HepG2 (cell line): Measurements from ENCODE around the gene OR2K2. TPM values are rescaled to one million over a fixed set of nuclear protein-coding genes. Genes with fewer than 3 reads are reported as not detected.

Experiments
- ATAC-seq: fragments of 200-7000 bp; cut with Tn5 transposase; 3 replicates; pipeline ENCODE4 v1.9.1; 2020; ENCODE audit warnings: mild to moderate bottlenecking, moderate library complexity
- BruUV-seq: library from RNA; stranded (reverse); fragments of 400-500 nt; replicated peaks from 2 replicates; lab custom pipeline; 2021; lab: Mats Ljungman, UMichigan
- CTCF ChIA-PET: fragments of 300-600 bp; formaldehyde crosslinking; extraction: SDS; loops from one replicate; lab custom pipeline; 2021; ENCODE audit warnings: low total read pairs, inconsistent platforms, low intra/inter-chr PET ratio; lab: Yijun Ruan, JAX
- POLR2A ChIA-PET: fragments of 350-600 bp; sonication (Branson Sonifier 250); formaldehyde crosslinking; loops from one replicate; lab custom pipeline; 2020; ENCODE audit warnings: antibody characterized with exemption, inconsistent platforms; lab: Yijun Ruan, JAX
- DNase-seq: peaks from one replicate; pipeline ENCODE4 v3.0.0-alpha.2; 2015; ENCODE audit warnings: low spot score
- FAIRE-seq: peaks from 3 replicates; lab custom pipeline; 2011; peaks lifted over from hg19 to GRCh38; lab: Jason Lieb, UNC
- H2AFZ ChIP-seq: one replicate; pipeline ENCODE4 v1.6.1; 2011; ENCODE audit warnings: low read length, inconsistent platforms
- H3K27ac ChIP-seq: fragments of 300-600 bp; 3 replicates; pipeline ENCODE4 v1.8.0; 2011; ENCODE audit warnings: mixed run types, mild to moderate bottlenecking, mixed read lengths, low read length, inconsistent platforms; ENCODE audit not compliant: insufficient read depth; ENCODE audit errors: extremely low read length
- H3K27me3 ChIP-seq, 2 experiments: fragments of 200-600 bp in 1 of 2; 2 replicates in 1 of 2; 3 replicates in 1 of 2; pipeline versions ENCODE4 v1.6.0 to v1.8.0; 2011; ENCODE audit warnings: low read length in 2 of 2, mild to moderate bottlenecking in 2 of 2, moderate library complexity in 2 of 2, inconsistent platforms in 1 of 2; ENCODE audit not compliant: insufficient read depth in 2 of 2, control insufficient read depth in 1 of 2
- H3K36me3 ChIP-seq, 2 experiments: fragments of 200-600 bp in 1 of 2; replicated peaks in 1 of 2; 2 replicates in 1 of 2; 3 replicates in 1 of 2; pipeline versions ENCODE4 v1.5.1 to v1.8.0; 2011; ENCODE audit warnings: low read length in 2 of 2, inconsistent platforms in 1 of 2; ENCODE audit not compliant: insufficient read depth in 2 of 2, control insufficient read depth in 1 of 2
- H3K4me1 ChIP-seq: 2 replicates; pipeline ENCODE4 v1.5.1; 2012; ENCODE audit warnings: low read length, inconsistent platforms; ENCODE audit not compliant: insufficient read depth
- H3K4me2 ChIP-seq: 2 replicates; pipeline ENCODE4 v1.6.0; 2011; ENCODE audit warnings: low read depth, low read length, inconsistent platforms
- H3K4me3 ChIP-seq, 3 experiments: fragments of 200-600 bp in 1 of 3; sonication (generic), shearing (Covaris generic) in 1 of 3; replicated peaks in 1 of 3; 2 replicates each; pipeline ENCODE4 v1.5.1; 2011 to 2016; ENCODE audit warnings: low read length in 3 of 3, inconsistent platforms in 2 of 3, low read depth in 2 of 3, mild to moderate bottlenecking in 2 of 3, control low read depth in 1 of 3, mixed read lengths in 1 of 3; ENCODE audit not compliant: insufficient read depth in 1 of 3
- H3K79me2 ChIP-seq: one replicate; pipeline ENCODE4 v1.6.1; 2011; ENCODE audit warnings: low read length, inconsistent platforms; ENCODE audit not compliant: insufficient read depth
- H3K9ac ChIP-seq: 2 replicates; pipeline ENCODE4 v1.6.0; 2011; ENCODE audit warnings: mild to moderate bottlenecking, low read depth, low read length, inconsistent platforms; ENCODE audit not compliant: insufficient read depth
- H3K9me3 ChIP-seq: 2 replicates; pipeline ENCODE4 v1.5.1; 2012; ENCODE audit warnings: mild to moderate bottlenecking, low read length
- H4K20me1 ChIP-seq: 2 replicates; pipeline ENCODE4 v1.6.0; 2011; ENCODE audit warnings: inconsistent platforms, mild to moderate bottlenecking, low read length, moderate library complexity; ENCODE audit not compliant: insufficient read depth
- CENPT ChIP-seq: sonication (generic); formaldehyde crosslinking; IDR thresholded peaks from 2 replicates; pipeline ENCODE4 v1.8.0; 2022; ENCODE audit warnings: low read depth, mild to moderate bottlenecking, moderate library complexity, missing genetic modification reagents
- DNMT1 ChIP-seq: sonication (generic); formaldehyde crosslinking; IDR thresholded peaks from 2 replicates; pipeline ENCODE4 v1.5.1; 2020; ENCODE audit warnings: mild to moderate bottlenecking, missing genetic modification reagents
- PHB2 ChIP-seq: fragments of 450-650 bp; IDR thresholded peaks from 2 replicates; pipeline ENCODE4 v1.6.1; 2018; ENCODE audit not compliant: partially characterized antibody
- PLSCR1 ChIP-seq: sonication (generic); formaldehyde crosslinking; IDR thresholded peaks from 2 replicates; pipeline ENCODE4 v1.5.0; 2020; ENCODE audit warnings: missing genetic modification reagents, mild to moderate bottlenecking, borderline replicate concordance
- RFX5 ChIP-seq: IDR thresholded peaks from 2 replicates; pipeline ENCODE4 v1.6.1; 2011; ENCODE audit warnings: low read depth, low read length, improper control_type of control experiment
- SNAI1 ChIP-seq: sonication (generic); formaldehyde crosslinking; IDR thresholded peaks from 2 replicates; pipeline ENCODE4 v1.5.0; 2020; ENCODE audit warnings: mild to moderate bottlenecking, missing genetic modification reagents, borderline replicate concordance
- ZNF230 ChIP-seq: sonication (generic); formaldehyde crosslinking; IDR thresholded peaks from 2 replicates; pipeline ENCODE4 v1.4.0; 2020; ENCODE audit warnings: mild to moderate bottlenecking, missing genetic modification reagents
- ZNF446 ChIP-seq: sonication (generic); formaldehyde crosslinking; IDR thresholded peaks from 2 replicates; pipeline ENCODE4 v1.5.0; 2020; ENCODE audit warnings: mild to moderate bottlenecking, missing genetic modification reagents
- WGBS: methylation state at CpG from one replicate; pipeline ENCODE4 v1.1.6; 2017; ENCODE audit warnings: low lambda C conversion rate; 5-methylcytosine and 5-hydroxymethylcytosine counted together
- in situ Hi-C: cut with HindIII; loops from 2 replicates; pipeline ENCODE4 v1.10.0; 2017; ENCODE audit warnings: low pct_unique_long_range_greater_than_20kb; ENCODE audit not compliant: extremely low pct_ligation_motif_present
- intact Hi-C: fragments of 100-400 bp; cut with micrococcal nuclease; formaldehyde crosslinking; loops from one replicate; pipeline ENCODE4 v1.10.0; 2022; ENCODE audit not compliant: unreplicated experiment
- polyA plus RNA-seq, 8 experiments: library from polyadenylated mRNA; depleted of rRNA in 3 of 8; stranded (reverse) in 7 of 8; unstranded in 1 of 8; fragments of >200 nt; fragmentation: Illumina TruSeq in 4 of 8; extraction: Trizol in 4 of 8; gene quantifications; 2 replicates each; pipeline versions ENCODE4 v1.2.1 to v1.2.3, GENCODE V29; 2011 to 2016; ENCODE audit warnings: low read depth in 4 of 8, missing spikeins in 1 of 8, mixed read lengths in 1 of 8; ENCODE audit not compliant: insufficient read depth in 1 of 8
- total RNA-seq, 5 experiments: library from RNA; depleted of rRNA; stranded (reverse); fragments of >200 nt; fragmentation: Illumina TruSeq; extraction: Trizol; gene quantifications; 2 replicates each; pipeline ENCODE4 v1.2.3, GENCODE V29; 2016; ENCODE audit warnings: low read depth in 1 of 5
- TF ChIP-seq, protein P1 (sequence below): sonication (generic); formaldehyde crosslinking; IDR thresholded peaks from 2 replicates; pipeline ENCODE4 v1.5.1; 2020; ENCODE audit warnings: missing genetic modification reagents, mild to moderate bottlenecking, borderline replicate concordance
- TF ChIP-seq, protein P2 (sequence below): sonication (generic); formaldehyde crosslinking; IDR thresholded peaks from 2 replicates; pipeline ENCODE4 v1.8.0; 2022; ENCODE audit warnings: mild to moderate bottlenecking, missing genetic modification reagents, borderline replicate concordance

OR2K2 gene
- total and polyA plus RNA-seq, 2 of the 13 experiments (the other 11 are each of a cell fraction or from before 2014, with no cell fraction given), result not detected

DNA sequence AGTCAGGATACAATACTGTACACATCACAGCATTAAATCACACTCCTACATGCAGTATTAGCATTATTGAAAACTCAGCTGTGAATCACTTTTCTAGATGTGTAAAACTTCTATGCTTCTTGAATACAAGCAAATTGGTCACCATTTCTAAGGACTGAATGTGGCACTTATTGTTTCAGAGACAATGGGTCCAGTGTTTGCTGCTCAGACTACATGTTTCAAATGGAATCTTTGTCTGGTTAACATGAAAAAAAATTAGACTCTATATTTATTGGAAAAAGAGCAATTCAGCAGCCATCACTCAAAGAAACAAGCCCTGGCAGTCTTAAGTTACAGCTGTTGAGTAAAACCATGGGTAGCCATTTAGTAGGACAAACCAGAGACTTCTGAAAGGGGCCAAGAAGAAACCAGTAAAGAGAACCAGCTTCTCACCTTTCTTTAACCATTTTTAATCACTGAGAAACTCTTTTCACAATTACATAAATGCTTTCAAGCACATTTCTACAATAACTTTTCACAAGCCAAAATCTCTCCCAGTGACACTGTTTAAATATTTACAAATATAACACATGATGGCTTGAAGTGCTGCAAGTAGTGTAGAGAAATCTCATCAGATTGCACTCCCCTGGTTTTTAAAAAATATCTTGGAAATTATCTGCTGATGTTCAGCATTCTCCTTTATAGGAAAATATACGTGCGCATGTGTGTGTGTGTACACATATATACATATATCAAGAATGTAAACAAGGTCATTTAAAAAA lies 35.2 kb downstream of the OR2K2 start:
- intact Hi-C loops, result loop anchor here (5.0 kb wide), 2 partner anchors 258 to 843 kb away; partner anchors contain the start of gene LPAR1
- Histone ChIP-seq H3K27me3 (no peaks in the 10 kb centered on the region), H3K9ac (no peak overlapping the region), H2AFZ (no peak overlapping the region), H4K20me1 (no peaks in the 10 kb centered on the region), H3K79me2 (no peaks in the 10 kb centered on the region), H3K9me3 (no peaks in the 10 kb centered on the region), H3K36me3 (no peaks in the 10 kb centered on the region), H3K4me3 (no peak overlapping the region), H3K4me2 (no peak overlapping the region), H3K4me1 (no peaks in the 10 kb centered on the region), H3K27ac (no peak overlapping the region)
- WGBS, result 0% methylated on average over 2 of the region's 2 CpGs
- ChIA-PET CTCF (no interaction called here), POLR2A (no interaction called here)
- FAIRE-seq (no peak), DNase-seq (no peak), ATAC-seq (no peak)
- in situ Hi-C loops, result loop anchor here (25.0 kb wide), 2 partner anchors 408 to 658 kb away; no protein-coding TSS in a partner anchor
- no TSS peak for BruUV-seq
- TF ChIP-seq DNMT1 (CRISPR knock-in tag), result no peak
- TF ChIP-seq PHB2, result no peak
- no peak for TF ChIP-seq ZNF230 (CRISPR knock-in tag)
- TF ChIP-seq, protein P1, sequence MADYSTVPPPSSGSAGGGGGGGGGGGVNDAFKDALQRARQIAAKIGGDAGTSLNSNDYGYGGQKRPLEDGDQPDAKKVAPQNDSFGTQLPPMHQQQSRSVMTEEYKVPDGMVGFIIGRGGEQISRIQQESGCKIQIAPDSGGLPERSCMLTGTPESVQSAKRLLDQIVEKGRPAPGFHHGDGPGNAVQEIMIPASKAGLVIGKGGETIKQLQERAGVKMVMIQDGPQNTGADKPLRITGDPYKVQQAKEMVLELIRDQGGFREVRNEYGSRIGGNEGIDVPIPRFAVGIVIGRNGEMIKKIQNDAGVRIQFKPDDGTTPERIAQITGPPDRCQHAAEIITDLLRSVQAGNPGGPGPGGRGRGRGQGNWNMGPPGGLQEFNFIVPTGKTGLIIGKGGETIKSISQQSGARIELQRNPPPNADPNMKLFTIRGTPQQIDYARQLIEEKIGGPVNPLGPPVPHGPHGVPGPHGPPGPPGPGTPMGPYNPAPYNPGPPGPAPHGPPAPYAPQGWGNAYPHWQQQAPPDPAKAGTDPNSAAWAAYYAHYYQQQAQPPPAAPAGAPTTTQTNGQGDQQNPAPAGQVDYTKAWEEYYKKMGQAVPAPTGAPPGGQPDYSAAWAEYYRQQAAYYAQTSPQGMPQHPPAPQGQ, result no peak
- TF ChIP-seq CENPT (CRISPR knock-in tag), result no peak
- TF ChIP-seq, protein P2, sequence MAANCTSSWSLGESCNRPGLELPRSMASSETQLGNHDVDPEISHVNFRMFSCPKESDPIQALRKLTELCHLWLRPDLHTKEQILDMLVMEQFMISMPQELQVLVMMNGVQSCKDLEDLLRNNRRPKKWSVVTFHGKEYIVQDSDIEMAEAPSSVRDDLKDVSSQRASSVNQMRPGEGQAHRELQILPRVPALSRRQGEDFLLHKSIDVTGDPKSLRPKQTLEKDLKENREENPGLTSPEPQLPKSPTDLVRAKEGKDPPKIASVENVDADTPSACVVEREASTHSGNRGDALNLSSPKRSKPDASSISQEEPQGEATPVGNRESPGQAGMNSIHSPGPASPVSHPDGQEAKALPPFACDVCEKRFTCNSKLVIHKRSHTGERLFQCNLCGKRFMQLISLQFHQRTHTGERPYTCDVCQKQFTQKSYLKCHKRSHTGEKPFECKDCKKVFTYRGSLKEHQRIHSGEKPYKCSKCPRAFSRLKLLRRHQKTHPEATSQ, result no peak
- no peak for TF ChIP-seq PLSCR1 (CRISPR knock-in tag)
- no peak for TF ChIP-seq SNAI1 (CRISPR knock-in tag)
- no peak for TF ChIP-seq ZNF446
- TF ChIP-seq RFX5, result no peak
